K562 (cell line): ENCODE results near the gene ELOVL1. TPM values are rescaled to one million over a fixed set of nuclear protein-coding genes. Genes with fewer than 3 reads are reported as not detected.

Source experiments
- CEBPG ChIP-seq, 3 experiments: fragments of 200-800 bp in 1 of 3; sonication (Bioruptor generic) in 1 of 3; sonication (generic) in 1 of 3; formaldehyde crosslinking in 1 of 3; IDR thresholded peaks in 2 of 3; conservative IDR thresholded peaks in 1 of 3; 2 replicates each; pipeline versions ENCODE4 v1.6.1 to v1.8.0; 2016 to 2022; ENCODE audit warnings: missing compliant biosample characterization in 2 of 3, missing genetic modification characterization in 2 of 3, mild to moderate bottlenecking in 1 of 3, missing genetic modification reagents in 1 of 3
- SRF ChIP-seq, 2 experiments: fragments of 250-450, 450-650 bp in 1 of 2; sonication (Bioruptor Pico) in 1 of 2; sonication (generic) in 1 of 2; formaldehyde crosslinking; IDR thresholded peaks; 2 replicates each; pipeline versions ENCODE4 v1.5.0 to v1.5.1; 2020 to 2022; ENCODE audit warnings: mild to moderate bottlenecking in 1 of 2, missing genetic modification reagents in 1 of 2
- ZNF324 ChIP-seq: fragments of 250-450 bp; sonication (Bioruptor Pico); IDR thresholded peaks from 2 replicates; pipeline ENCODE4 v1.4.0; 2020; ENCODE audit warnings: mild to moderate bottlenecking
- polyA plus RNA-seq, 8 experiments: library from polyadenylated mRNA; depleted of rRNA in 4 of 8; stranded (reverse) in 5 of 8; unstranded in 3 of 8; fragments of >200 nt; fragmentation: Nextera tagmentation in 2 of 8; fragmentation: Illumina TruSeq in 1 of 8; extraction: Ambion mirVana in 2 of 8; extraction: Trizol in 1 of 8; gene quantifications; 2 replicates each; pipeline versions ENCODE4 v1.2.1 to v1.2.3, GENCODE V29; 2011 to 2014; ENCODE audit warnings: inconsistent platforms in 1 of 8, missing spikeins in 1 of 8
- total RNA-seq, 7 experiments: library from RNA; depleted of rRNA in 6 of 7; stranded (reverse); fragments of >200 nt in 6 of 7; fragmentation: Illumina TruSeq in 2 of 7; extraction: Trizol in 2 of 7; gene quantifications; 2 replicates each; pipeline versions ENCODE4 v1.2.1 to v1.2.3, GENCODE V29; 2011 to 2021; ENCODE audit warnings: low replicate concordance in 1 of 7
- TF ChIP-seq, protein P1 (sequence below): sonication (generic); formaldehyde crosslinking; IDR thresholded peaks from 2 replicates; pipeline ENCODE4 v1.8.0; 2023; ENCODE audit warnings: missing genetic modification reagents, mild to moderate bottlenecking, borderline replicate concordance
- TF ChIP-seq, protein P2 (sequence below): fragments of 250-450 bp; sonication (Bioruptor Pico); IDR thresholded peaks from 2 replicates; pipeline ENCODE4 v1.4.0; 2020; ENCODE audit warnings: mild to moderate bottlenecking, moderate library complexity
- TF ChIP-seq, protein P3 (sequence below): fragments of 450-650 bp; IDR thresholded peaks from 2 replicates; pipeline ENCODE4 v1.6.1; 2016; ENCODE audit warnings: mild to moderate bottlenecking
- TF ChIP-seq, protein P4 (sequence below): fragments of 450-650 bp; IDR thresholded peaks from 2 replicates; pipeline ENCODE4 v1.6.1; 2018; ENCODE audit warnings: mild to moderate bottlenecking, low read depth; ENCODE audit not compliant: partially characterized antibody
- TF ChIP-seq, protein P5 (sequence below): sonication (generic); formaldehyde crosslinking; IDR thresholded peaks from 2 replicates; pipeline ENCODE4 v1.8.0; 2022; ENCODE audit warnings: mild to moderate bottlenecking, missing genetic modification reagents

Gene ELOVL1
- total and polyA plus RNA-seq, 9 of the 15 experiments (the other 6 are each of a cell fraction or from before 2014, with no cell fraction given) = 51.0 to 157 (median 70.3) TPM

DNA sequence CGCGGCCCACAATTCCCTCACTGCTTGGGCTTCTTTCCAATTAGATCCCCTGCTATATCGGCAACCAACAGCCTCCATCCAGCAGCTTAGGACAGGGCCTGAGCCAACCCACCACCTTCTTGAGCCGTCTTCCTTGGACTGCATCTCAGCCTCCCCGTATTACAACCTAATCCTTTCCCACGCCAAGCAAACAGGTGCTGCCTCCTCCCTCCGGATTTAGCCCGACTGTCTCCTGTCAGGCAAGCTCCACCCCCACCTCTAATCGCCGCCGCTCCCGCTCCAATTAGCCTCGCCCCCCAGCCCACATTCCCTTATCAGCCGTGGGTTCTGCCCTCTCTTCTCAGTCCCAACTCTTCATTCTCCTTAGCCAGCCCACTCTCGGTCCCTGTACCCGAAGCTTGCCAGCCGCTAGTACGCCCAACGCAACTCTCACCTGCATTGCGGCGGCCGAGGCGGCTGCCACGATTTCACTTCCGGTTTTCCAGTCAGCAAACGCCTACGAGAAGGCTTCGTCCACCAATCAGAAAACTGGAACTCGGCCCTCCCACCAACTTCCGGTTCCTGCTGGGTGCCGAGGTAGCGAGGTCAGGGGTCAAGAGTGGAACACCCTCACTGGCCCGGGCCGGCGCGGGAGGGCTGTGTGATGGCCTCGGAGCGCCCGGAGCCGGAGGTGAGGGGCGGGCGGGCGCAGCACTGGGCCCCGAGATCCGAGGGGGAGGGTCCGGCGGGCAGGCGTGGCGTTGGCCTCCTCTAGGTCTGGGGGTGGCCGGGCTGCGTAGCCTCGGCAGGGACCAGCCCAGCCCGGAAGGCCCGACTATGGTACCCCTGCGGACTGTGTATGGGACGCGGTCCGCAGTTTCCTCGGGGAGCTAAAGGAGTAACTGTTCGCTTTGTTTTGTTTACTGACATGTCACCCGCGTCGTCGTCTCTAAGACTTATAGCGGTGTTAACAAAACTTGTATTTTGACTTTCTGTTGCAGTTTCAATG, 21.8 kb upstream of the ELOVL1 start, which contains the start of the genes MED8 and SZT2 (continued):
- TF ChIP-seq, protein P1, sequence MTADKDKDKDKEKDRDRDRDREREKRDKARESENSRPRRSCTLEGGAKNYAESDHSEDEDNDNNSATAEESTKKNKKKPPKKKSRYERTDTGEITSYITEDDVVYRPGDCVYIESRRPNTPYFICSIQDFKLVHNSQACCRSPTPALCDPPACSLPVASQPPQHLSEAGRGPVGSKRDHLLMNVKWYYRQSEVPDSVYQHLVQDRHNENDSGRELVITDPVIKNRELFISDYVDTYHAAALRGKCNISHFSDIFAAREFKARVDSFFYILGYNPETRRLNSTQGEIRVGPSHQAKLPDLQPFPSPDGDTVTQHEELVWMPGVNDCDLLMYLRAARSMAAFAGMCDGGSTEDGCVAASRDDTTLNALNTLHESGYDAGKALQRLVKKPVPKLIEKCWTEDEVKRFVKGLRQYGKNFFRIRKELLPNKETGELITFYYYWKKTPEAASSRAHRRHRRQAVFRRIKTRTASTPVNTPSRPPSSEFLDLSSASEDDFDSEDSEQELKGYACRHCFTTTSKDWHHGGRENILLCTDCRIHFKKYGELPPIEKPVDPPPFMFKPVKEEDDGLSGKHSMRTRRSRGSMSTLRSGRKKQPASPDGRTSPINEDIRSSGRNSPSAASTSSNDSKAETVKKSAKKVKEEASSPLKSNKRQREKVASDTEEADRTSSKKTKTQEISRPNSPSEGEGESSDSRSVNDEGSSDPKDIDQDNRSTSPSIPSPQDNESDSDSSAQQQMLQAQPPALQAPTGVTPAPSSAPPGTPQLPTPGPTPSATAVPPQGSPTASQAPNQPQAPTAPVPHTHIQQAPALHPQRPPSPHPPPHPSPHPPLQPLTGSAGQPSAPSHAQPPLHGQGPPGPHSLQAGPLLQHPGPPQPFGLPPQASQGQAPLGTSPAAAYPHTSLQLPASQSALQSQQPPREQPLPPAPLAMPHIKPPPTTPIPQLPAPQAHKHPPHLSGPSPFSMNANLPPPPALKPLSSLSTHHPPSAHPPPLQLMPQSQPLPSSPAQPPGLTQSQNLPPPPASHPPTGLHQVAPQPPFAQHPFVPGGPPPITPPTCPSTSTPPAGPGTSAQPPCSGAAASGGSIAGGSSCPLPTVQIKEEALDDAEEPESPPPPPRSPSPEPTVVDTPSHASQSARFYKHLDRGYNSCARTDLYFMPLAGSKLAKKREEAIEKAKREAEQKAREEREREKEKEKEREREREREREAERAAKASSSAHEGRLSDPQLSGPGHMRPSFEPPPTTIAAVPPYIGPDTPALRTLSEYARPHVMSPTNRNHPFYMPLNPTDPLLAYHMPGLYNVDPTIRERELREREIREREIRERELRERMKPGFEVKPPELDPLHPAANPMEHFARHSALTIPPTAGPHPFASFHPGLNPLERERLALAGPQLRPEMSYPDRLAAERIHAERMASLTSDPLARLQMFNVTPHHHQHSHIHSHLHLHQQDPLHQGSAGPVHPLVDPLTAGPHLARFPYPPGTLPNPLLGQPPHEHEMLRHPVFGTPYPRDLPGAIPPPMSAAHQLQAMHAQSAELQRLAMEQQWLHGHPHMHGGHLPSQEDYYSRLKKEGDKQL (CRISPR knock-in tag) = no peak
- TF ChIP-seq SRF (CRISPR knock-in tag; IDR thresholded peaks at IDR 0.05) (no peak), CEBPG (CRISPR knock-in tag; IDR thresholded peaks at IDR 0.05) (peak; percentile 85; the same call in 1 of the 2 replicates), CEBPG (tag; conservative IDR thresholded peaks at IDR 0.05 in 1 of 2, IDR thresholded peaks at IDR 0.05 in 1 of 2) (peak in 1 of 2 experiments; percentile 39; a peak in 1 of 4 replicates), ZNF324 (CRISPR knock-in tag) (0 out of 2 replicates have a peak, but pooled peaks have one; percentile 8)
- TF ChIP-seq, protein P2, sequence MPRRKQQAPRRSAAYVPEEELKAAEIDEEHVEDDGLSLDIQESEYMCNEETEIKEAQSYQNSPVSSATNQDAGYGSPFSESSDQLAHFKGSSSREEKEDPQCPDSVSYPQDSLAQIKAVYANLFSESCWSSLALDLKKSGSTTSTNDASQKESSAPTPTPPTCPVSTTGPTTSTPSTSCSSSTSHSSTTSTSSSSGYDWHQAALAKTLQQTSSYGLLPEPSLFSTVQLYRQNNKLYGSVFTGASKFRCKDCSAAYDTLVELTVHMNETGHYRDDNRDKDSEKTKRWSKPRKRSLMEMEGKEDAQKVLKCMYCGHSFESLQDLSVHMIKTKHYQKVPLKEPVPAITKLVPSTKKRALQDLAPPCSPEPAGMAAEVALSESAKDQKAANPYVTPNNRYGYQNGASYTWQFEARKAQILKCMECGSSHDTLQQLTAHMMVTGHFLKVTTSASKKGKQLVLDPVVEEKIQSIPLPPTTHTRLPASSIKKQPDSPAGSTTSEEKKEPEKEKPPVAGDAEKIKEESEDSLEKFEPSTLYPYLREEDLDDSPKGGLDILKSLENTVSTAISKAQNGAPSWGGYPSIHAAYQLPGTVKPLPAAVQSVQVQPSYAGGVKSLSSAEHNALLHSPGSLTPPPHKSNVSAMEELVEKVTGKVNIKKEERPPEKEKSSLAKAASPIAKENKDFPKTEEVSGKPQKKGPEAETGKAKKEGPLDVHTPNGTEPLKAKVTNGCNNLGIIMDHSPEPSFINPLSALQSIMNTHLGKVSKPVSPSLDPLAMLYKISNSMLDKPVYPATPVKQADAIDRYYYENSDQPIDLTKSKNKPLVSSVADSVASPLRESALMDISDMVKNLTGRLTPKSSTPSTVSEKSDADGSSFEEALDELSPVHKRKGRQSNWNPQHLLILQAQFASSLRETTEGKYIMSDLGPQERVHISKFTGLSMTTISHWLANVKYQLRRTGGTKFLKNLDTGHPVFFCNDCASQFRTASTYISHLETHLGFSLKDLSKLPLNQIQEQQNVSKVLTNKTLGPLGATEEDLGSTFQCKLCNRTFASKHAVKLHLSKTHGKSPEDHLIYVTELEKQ (CRISPR knock-in tag) = no peak
- TF ChIP-seq, protein P3, sequence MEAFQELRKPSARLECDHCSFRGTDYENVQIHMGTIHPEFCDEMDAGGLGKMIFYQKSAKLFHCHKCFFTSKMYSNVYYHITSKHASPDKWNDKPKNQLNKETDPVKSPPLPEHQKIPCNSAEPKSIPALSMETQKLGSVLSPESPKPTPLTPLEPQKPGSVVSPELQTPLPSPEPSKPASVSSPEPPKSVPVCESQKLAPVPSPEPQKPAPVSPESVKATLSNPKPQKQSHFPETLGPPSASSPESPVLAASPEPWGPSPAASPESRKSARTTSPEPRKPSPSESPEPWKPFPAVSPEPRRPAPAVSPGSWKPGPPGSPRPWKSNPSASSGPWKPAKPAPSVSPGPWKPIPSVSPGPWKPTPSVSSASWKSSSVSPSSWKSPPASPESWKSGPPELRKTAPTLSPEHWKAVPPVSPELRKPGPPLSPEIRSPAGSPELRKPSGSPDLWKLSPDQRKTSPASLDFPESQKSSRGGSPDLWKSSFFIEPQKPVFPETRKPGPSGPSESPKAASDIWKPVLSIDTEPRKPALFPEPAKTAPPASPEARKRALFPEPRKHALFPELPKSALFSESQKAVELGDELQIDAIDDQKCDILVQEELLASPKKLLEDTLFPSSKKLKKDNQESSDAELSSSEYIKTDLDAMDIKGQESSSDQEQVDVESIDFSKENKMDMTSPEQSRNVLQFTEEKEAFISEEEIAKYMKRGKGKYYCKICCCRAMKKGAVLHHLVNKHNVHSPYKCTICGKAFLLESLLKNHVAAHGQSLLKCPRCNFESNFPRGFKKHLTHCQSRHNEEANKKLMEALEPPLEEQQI = no peak
- TF ChIP-seq, protein P4, sequence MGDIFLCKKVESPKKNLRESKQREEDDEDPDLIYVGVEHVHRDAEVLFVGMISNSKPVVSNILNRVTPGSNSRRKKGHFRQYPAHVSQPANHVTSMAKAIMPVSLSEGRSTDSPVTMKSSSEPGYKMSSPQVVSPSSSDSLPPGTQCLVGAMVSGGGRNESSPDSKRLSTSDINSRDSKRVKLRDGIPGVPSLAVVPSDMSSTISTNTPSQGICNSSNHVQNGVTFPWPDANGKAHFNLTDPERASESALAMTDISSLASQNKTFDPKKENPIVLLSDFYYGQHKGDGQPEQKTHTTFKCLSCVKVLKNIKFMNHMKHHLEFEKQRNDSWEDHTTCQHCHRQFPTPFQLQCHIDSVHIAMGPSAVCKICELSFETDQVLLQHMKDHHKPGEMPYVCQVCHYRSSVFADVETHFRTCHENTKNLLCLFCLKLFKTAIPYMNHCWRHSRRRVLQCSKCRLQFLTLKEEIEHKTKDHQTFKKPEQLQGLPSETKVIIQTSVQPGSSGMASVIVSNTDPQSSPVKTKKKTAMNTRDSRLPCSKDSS = no peak
- TF ChIP-seq, protein P5, sequence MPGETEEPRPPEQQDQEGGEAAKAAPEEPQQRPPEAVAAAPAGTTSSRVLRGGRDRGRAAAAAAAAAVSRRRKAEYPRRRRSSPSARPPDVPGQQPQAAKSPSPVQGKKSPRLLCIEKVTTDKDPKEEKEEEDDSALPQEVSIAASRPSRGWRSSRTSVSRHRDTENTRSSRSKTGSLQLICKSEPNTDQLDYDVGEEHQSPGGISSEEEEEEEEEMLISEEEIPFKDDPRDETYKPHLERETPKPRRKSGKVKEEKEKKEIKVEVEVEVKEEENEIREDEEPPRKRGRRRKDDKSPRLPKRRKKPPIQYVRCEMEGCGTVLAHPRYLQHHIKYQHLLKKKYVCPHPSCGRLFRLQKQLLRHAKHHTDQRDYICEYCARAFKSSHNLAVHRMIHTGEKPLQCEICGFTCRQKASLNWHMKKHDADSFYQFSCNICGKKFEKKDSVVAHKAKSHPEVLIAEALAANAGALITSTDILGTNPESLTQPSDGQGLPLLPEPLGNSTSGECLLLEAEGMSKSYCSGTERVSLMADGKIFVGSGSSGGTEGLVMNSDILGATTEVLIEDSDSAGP (CRISPR knock-in tag) = no peak
